Transverse colon (tissue), 4 donors: ENCODE measurements around the gene UNC5A.

Source experiments
- EP300 ChIP-seq: sonication (generic); formaldehyde crosslinking; IDR thresholded peaks from one replicate; pipeline ENCODE4 v1.6.1; 2017; ENCODE audit warnings: antibody characterized with exemption, low read depth
- POLR2A ChIP-seq: fragments of 450-650 bp; IDR thresholded peaks from one replicate; pipeline ENCODE4 v1.6.1; 2016; ENCODE audit warnings: antibody characterized with exemption, mild to moderate bottlenecking, moderate library complexity
- POLR2AphosphoS5 ChIP-seq, 3 donors: sonication (generic); formaldehyde crosslinking; IDR thresholded peaks; one replicate each; pipeline ENCODE4 v1.6.1; 2016; ENCODE audit warnings: antibody characterized with exemption in 3 of 3
- TF ChIP-seq, protein P1 (sequence below), 5 experiments: fragments of 200-600 bp in 3 of 5; fragments of 450-650 bp in 2 of 5; sonication (generic) in 3 of 5; IDR thresholded peaks; 1 replicate in 2 of 5; 2 replicates in 3 of 5; pipeline ENCODE4 v1.5.1; 2016 to 2017; ENCODE audit warnings: antibody characterized with exemption in 5 of 5, inconsistent platforms in 3 of 5, mild to moderate bottlenecking in 2 of 5, moderate library complexity in 1 of 5

DNA sequence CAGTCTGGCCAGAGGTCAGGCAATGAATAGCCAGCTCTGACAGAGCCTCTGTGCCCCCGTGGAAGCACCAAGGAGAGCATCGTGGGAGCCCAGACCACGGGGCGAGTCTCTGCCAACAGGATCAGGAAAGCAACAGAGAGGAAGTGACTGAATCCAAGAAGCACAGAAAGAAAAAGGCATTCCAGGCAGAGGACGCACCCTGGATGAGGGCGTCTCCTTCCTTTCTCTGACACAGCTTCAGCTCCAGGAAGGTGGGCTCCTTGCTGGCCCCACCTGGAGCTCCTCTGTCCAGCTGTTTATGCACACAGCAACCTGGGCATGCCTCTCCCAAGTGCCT, 72.2 kb downstream of the UNC5A start:
- TF ChIP-seq, protein P1, sequence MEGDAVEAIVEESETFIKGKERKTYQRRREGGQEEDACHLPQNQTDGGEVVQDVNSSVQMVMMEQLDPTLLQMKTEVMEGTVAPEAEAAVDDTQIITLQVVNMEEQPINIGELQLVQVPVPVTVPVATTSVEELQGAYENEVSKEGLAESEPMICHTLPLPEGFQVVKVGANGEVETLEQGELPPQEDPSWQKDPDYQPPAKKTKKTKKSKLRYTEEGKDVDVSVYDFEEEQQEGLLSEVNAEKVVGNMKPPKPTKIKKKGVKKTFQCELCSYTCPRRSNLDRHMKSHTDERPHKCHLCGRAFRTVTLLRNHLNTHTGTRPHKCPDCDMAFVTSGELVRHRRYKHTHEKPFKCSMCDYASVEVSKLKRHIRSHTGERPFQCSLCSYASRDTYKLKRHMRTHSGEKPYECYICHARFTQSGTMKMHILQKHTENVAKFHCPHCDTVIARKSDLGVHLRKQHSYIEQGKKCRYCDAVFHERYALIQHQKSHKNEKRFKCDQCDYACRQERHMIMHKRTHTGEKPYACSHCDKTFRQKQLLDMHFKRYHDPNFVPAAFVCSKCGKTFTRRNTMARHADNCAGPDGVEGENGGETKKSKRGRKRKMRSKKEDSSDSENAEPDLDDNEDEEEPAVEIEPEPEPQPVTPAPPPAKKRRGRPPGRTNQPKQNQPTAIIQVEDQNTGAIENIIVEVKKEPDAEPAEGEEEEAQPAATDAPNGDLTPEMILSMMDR (IDR thresholded peaks at IDR 0.05): no peak
- TF ChIP-seq POLR2AphosphoS5 (IDR thresholded peaks at IDR 0.05): no peak
- TF ChIP-seq POLR2A: no peak
- no peak for TF ChIP-seq EP300
